C4-2B (cell line): ENCODE measurements around the gene KLK13.
A peak's percentile ranks its signal among the peaks of the same experiment; 100 is the strongest.

Source experiments
- H3K27ac ChIP-seq: fragments of 450-650 bp; 2 replicates; pipeline ENCODE4 v1.5.1; 2017
- CTCF ChIP-seq: fragments of 450-650 bp; conservative IDR thresholded peaks from 2 replicates; pipeline ENCODE4 v1.5.1; 2017; ENCODE audit warnings: mild to moderate bottlenecking
- ZFX ChIP-seq: fragments of 450-650 bp; IDR thresholded peaks from 2 replicates; pipeline ENCODE4 v1.6.1; 2017

KLK13 gene

GRCh38 chr19:51097796-51098195 lies 32.9 kb upstream of the KLK13 start:
- TF ChIP-seq ZFX (no peak), CTCF (no peak)
- H3K27ac ChIP-seq = no peak overlapping the region

GRCh38 chr19:51097166-51097738 lies 32.4 kb upstream of the KLK13 start:
- TF ChIP-seq ZFX (no peak), CTCF (peak; percentile 71)
- H3K27ac ChIP-seq = no peak overlapping the region

GRCh38 chr19:51096473-51097165 lies 31.7 kb upstream of the KLK13 start:
- TF ChIP-seq CTCF (peak; percentile 37), ZFX (no peak)
- no peak overlapping the region for H3K27ac ChIP-seq

GRCh38 chr19:51094696-51095279 lies 29.9 kb upstream of the KLK13 start:
- TF ChIP-seq ZFX (no peak), CTCF (peak; percentile 94)
- H3K27ac ChIP-seq = no peak overlapping the region

- TF ChIP-seq ZFX (no peak), CTCF (no peak)
Observed at GRCh38 chr19:51093510-51094345, 28.8 kb upstream of the KLK13 start.

GRCh38 chr19:51093101-51093500 lies 28.2 kb upstream of the KLK13 start:
- peak overlapping the region; percentile 42 for H3K27ac ChIP-seq
- TF ChIP-seq CTCF (no peak), ZFX (no peak)

More at GRCh38 chr19:51093510-51094345, 28.8 kb upstream of the KLK13 start:
- H3K27ac ChIP-seq = peak overlapping the region; percentile 42
